GM19035 (cell line): Measurements from ENCODE around the gene ALDH1L2.

ENCODE experiments used
- ATAC-seq: cut with Tn5 transposase; IDR thresholded peaks from one replicate; pipeline ENCODE4 v1.9.1; 2021; ENCODE audit not compliant: unreplicated experiment

Gene ALDH1L2

DNA sequence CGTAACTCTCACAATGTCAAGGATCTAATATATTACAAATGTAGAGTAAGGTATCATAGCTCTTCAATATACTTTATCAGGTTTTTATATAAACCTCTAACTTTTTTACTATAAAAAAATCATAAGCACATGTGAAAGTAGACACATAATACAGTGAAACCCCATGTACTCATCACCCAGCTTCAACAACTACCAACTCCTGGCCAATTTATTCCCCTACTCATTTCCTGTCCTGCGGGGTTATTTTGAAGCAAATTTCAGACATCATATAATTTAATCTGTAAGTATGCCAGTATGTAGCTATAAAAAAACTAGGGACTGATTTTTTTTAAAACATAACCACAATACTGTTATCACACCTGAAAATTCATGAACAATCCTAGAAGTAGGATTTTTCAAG is 50.4 kb downstream of the ALDH1L2 start:
- no peak for ATAC-seq

DNA sequence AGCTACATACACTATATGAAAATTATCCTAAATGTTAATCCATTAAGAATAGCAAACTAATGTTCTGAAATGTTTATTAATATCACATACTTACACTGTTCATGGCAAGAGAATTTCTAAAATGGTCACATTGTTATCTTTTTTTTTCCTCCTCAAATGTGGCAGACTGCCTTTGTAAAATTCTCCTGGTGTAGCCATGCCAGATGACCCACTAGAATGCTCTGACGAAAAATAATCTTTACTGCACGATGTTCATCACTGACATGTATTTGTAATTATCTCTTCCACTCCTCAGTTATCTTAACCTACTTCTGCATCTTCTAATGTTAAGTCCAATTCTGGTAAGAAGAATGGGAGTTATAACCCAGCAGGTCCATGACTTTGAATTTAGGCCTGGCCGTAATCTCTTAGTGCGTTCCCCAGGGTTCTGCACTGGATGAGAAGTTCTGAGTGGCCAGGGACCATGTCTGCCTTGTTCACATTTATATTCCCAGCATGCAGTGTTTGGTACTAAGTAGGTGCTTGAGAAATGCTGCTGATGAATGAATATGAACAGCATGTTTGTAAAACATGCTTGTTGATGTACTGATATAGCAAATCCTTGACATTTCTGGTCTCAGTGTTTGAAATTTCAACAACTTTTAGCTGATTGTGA is 51.4 kb downstream of the ALDH1L2 start:
- ATAC-seq: no peak

DNA sequence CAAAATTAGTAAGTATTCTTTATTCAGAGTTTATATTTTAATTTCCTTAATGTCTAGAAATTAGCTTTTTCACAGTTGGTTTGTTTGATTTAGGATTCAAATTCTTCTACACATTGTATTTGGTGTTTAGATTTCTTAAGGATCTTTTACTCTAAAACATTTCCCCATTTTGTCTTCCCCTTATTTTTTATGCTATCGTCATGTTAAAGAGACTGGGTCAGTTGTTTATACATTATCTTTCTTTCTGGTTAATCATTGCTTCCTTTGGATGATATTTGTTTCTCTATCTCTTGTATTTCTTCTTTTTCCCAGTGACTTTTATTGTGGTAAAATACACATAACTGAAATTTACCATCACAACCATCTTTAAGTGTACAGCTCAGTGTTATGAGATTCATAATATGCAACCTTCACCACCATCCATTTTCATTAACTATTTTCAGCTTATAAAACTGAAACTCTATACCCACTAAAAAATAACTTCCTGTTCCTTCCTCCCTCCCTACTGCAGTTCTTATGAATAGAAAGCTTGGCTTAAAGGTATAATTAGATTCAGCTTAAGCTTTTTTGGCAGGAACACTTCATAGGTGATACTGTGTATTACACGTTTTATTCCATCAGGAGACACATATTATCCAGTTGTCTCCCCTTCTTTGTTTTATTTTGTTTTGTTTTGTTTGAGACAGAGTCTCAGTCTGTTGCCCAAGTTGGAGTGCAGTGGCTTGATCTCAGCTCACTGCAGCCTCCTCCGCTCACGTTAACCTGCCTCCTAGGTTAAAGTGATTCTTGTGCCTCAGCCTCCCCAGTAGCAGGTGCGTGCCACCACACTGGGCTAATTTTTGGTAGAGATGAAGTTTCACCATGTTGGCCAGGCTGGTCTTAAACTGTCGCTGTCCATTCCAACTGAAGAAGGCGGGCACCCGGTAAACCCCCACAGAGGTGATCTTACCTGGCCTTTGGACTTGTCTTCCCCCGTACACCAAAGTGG is 53.1 kb downstream of the ALDH1L2 start:
- peak; percentile 78 for ATAC-seq

DNA sequence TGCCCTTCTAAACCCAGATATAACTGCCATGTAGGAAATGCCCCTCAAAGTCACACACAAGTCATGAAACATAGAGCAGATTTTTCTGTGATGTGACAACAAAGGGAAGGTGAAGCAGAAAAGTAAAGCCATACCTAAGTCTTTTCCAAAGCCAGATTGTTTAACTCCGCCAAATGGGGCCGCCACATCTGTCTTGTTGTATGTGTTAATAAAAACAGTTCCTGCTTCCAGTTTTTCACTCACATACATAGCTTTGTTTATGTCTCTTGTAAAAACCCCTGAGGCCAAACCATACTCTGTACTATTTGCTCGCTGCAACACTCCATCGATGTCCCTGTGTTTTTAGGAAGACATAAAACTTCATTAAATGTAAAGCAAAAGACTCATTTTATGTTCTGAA is 57.8 kb downstream of the ALDH1L2 start:
- no peak for ATAC-seq

DNA sequence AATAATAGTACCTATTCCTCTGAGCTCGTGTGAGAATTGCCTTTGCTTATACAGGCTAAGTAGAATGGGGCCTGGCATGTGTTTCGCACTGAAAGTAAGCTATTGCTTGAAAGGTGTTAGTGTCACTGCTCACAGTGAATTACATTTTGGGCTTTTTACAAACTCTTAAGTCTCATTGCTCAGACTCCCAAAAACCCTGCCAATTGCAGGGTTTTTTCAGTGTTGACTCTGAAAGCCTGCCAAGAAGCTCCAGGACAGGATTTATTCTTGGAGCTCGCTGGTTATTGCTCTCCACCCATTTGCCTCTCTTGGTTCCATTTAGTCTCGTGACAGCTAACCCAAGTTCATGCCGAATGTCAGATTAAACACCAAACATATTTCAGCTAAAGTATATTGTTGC is 58.4 kb downstream of the ALDH1L2 start:
- no peak for ATAC-seq

DNA sequence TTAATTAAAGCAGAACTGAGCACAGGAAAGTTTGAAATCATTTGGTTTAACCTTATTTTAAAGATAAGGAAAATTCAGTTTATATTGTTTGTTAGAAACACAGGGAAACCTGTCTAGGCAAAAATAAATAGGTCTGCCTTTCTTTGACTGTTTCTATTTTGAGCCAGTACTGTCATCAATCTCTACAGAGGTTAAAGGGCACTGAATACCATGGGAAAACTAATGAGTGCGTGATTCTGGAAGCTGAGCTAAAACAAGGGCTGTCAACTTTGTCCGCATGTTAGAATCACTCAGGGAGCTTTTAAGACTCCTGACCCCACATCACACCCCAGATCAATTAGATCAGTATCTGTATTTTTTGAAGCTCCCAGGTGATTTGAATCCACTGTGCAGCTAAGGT is 59.3 kb downstream of the ALDH1L2 start:
- no peak for ATAC-seq

DNA sequence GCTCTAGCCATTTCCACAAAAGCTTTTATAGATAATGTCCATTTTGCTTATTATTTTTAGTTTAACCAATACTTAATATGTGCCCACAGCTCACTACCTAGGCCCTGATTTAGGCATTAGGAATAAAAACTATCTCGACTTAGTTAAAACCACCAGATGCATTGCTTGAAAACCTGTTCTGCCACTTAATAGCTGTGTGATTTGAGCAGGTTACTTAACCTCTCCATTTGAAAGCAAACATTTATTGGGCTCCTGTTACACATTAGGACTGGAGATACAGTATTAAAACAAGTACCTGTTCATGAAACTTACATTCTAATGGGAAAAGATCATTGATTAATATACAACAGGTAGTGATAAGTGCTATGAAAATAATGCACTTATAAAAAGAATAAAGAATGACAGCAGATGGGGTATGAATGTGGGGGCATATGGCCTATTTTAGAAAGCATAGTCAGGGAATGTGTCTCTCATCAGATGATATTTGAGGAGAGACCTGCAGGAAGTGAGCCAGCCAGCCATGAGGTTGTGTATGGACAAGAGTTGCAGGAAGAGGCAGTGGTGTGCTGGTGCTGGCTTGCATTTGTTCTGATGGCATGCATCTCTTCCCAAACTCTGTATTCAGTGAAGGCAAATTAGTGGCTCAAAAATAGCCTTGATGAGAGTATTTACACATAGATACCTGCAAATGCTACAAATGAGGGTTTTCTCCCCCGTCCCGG is 63.9 kb downstream of the ALDH1L2 start:
- ATAC-seq: no peak

DNA sequence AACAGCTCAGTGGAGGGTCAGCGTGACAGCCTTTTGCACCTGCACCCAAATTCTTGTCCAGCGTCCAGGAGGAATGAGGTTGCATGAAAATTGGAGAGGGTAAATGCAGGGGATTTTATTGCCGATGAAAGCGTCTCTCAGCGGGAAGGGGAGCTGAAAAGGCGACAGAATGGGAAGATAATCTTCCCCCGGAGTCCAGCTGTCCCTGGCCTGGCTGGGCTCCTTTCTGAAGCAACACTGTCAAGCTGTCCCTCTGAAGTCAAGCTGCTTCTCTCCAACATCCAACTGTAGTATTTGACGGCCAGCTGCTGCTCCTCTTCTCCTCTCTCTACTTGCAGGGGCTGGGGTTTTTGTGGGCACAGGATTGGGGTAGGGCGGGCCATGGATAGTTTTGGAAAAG is 65.5 kb downstream of the ALDH1L2 start:
- no peak for ATAC-seq

DNA sequence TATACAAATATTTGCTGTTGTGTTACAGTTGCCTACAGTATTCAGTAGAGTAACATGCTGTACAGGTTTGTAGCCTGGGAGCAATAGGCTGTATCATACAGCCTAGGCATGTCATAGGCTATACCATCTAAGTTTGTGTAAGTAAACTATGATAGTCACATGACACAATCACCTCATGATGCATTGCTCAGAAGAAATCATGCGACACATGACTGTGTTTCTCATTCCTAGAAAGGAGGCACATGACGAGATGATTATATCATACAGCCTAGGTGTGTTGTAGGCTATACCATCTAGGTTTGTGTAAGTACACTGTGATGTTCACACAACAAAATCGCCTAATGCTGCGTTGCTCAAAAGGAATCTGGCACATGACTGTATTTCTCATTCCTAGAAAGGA is 66.2 kb downstream of the ALDH1L2 start:
- ATAC-seq: no peak

DNA sequence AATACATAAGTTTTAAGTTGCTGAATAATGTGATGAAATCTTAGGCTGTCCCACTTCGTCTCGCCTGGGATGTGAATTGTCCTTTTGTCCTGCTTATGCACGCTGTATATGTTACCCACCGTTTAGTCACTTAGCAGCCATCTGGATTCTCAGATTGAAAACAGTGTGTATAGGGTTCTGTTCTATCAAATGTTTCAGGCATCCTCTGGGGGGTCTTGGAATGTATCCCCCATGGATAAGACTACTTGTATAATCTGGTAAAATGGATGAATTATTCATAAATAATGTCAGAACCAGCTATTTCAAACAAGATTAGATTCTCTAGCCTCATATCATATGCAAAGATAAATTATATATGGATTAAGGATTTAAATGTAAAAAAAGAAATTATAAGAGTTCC is 68.7 kb downstream of the ALDH1L2 start:
- ATAC-seq: no peak

DNA sequence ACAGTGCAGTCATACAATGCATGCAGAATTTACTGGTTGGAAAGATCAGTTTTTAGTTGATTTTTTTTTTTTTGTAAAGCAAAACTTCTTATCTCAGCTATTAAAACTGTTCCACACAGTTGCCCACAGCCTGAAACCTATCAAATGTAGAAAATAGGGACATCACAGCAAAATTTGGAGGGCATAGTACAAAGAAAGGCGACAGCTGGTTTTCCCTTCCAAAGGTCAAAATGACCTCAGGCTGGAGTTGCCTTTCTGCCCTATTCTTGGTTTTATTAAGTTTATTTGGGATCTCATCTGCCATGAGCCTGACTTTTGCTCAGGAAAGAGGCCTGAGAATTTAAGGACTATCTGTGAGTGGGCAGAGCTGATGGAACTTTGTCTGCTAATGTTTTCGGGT is 69.7 kb downstream of the ALDH1L2 start:
- no peak for ATAC-seq

DNA sequence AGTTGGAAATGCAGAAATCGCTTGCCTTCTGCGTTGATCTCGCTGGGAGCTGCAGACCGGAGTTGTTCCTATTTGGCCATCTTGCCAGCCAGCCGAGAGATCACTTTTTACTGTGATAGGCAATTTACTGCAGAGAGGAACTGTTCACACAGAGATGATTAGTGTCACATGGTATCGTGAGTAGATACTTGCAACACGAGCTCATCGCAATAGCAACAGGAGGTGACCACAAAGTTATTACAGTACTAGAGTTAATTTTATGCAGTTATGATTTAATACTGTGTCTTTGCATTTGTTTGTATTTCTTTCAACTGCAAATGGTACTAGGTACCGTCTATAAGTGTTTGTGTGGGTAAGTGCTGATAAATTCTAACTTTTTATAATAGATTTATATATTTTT is 70.4 kb downstream of the ALDH1L2 start:
- ATAC-seq: no peak

DNA sequence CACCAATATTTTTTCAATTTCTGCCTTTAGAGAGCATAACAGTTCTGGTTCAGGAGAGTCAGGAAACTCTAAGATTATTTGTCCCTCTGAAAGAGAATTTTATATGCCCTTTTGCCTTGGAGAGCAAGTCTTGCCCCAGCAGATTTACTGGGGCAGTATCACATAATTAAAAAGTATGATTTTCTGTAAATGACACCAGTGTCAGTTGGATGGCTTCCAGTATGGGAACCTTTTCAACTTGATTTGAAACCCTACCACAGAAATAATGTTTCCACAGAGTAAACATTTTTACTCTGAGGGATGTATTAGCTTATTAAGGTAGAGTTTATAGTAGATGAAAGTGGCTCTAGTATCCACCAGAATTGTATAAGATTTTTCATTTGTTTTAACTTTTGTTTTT is 82.8 kb downstream of the ALDH1L2 start:
- ATAC-seq: no peak

DNA sequence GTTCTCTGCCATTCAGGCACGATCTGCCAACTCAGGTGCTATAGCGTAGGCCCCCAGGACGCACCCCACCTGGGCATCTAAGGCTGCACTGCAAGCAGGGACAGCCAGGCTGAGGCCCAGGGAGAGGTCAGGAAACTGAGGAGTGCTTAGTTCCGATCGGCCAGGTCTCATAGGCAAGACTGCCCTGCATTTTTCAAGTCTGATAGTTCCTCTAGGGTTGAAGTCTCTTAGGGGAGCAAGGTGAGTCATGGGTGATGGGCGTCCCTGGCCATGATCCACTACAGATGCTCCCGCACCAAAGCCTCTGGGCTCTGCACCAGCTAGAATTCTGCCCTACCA is 84.9 kb downstream of the ALDH1L2 start:
- ATAC-seq: no peak

DNA sequence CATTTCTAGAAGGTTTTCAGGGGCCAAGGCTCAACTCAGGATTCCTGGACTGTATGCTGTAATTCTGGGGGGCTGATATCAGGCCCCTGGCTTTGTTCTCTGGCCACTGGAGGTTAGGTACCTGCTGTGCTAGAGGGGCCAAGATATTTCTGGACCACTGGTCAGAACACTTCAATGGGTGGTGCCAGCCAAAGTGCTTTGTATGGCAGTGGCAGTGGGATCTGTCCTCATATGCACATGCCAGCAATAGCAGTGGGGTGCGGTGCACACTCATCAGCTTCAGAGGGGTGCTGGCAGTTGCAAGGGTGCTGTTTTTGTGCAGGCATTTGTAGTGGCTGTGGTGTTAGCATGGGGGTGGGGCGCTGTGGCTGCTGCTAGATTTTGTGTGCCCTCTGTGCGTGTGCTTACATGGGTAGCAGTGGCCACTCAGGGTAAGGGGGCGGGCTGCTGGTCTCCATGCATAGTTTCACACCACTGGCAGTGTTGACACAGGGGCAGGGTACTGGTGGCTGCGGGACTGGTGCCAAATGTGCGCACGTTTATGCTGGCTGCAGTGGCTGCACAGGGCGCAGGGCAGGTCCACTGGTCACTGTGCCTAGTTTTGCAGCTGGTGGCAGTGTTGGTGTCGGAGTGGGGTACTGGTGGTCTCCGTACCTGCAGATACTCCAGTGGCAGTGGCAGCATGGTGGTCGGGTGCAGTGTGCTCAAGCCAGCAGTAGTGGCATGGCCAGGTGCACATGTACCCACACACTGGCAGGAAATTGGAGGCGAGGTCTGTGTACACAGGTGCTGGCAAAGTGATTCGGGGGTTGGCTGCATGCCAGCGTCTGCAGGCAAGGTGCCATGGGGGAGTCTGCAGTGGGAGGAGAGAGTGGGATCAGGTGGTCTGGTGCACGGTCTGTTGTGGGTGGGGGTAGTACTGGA is 85.6 kb downstream of the ALDH1L2 start:
- ATAC-seq: no peak

DNA sequence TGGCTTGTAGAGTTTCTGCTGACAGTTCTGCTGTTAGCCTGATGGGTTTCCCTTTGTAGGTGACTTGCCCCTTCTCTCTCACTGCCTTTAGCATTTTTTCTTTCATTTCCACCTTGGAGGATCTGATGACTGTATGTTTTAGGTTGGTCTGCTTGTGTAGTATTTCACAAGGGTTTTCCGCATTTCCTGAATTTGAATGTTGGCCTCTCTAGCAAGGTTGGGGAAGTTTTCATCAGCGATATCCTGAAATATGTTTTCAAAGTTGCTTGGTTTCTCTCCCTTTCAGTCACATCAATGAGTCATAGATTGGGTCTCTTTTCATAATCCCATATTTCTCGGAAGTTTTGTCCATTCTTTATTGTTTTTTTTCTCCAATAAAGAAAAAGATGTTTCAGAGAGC is 86.7 kb downstream of the ALDH1L2 start:
- ATAC-seq: no peak

DNA sequence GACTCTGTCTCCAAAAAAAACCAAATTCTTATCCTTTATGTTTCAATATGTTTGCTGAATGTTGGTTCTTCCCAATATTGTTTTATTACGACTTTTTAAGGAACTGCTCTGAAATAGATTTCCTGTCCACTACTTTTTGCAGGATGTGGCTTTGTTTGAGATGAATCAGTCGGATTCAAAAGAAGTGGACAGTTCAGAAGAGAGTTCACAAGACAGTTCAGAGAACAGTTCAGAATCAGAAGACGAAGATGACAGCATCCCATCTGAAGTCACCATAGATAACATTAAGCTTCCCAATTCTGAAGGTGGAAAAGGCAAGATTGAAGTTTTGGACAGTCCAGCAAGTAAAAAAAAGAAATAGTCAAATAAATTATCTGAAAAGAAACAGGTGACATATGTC is 89.9 kb downstream of the ALDH1L2 start:
- no peak for ATAC-seq

DNA sequence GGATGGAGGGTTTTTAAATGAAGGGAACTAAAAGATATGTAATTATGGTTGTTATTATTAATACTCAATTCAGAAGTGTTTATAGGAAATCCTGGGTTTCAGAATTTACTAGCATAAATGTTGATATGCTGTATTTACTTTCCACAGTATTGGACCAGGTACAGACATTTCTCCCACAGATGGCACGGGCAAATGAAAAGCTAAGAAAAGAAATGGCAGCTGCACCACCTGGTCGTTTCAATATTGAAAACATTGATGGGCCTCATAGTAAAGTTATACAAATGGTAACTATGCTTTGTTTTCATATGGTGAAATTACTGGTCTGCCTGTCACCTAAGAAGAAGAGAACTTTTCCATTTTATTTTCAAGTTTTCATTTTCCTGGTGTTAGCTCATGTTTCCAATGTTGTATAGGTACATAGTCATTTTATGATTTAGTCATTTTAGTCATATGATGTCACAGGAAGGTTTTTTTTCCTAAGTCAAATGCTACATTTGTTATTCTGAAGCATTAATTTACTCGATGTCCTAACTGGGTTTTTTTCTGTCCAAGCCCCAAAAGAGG is 92.6 kb downstream of the ALDH1L2 start:
- ATAC-seq: no peak

DNA sequence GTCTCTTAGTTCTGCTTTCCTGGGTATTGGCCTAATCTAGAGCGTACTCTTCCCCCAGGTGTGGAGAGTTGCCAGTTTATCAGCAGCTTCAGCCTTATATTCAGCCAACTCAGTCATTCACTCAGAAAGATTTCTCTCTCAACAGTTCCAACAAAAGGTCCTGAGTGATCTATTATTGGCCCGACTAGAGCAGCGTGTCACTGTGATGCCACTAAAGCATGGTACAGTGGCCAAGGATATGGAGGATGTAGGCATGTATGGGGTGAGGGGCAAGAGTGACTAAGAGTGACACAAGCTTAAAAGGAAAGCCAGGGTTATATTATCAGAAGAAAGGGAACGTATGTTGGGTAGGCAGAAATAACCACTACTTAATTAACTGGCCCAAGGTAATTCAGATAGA is 93.3 kb downstream of the ALDH1L2 start:
- no peak for ATAC-seq
